Measurements from ENCODE around the gene ARHGEF17. TPM values are rescaled to one million over a fixed set of nuclear protein-coding genes. Genes with fewer than 3 reads are reported as not detected.

ARHGEF17 gene
- total RNA-seq, 1 experiment from 2014 or later, result 24.0 TPM

DNA sequence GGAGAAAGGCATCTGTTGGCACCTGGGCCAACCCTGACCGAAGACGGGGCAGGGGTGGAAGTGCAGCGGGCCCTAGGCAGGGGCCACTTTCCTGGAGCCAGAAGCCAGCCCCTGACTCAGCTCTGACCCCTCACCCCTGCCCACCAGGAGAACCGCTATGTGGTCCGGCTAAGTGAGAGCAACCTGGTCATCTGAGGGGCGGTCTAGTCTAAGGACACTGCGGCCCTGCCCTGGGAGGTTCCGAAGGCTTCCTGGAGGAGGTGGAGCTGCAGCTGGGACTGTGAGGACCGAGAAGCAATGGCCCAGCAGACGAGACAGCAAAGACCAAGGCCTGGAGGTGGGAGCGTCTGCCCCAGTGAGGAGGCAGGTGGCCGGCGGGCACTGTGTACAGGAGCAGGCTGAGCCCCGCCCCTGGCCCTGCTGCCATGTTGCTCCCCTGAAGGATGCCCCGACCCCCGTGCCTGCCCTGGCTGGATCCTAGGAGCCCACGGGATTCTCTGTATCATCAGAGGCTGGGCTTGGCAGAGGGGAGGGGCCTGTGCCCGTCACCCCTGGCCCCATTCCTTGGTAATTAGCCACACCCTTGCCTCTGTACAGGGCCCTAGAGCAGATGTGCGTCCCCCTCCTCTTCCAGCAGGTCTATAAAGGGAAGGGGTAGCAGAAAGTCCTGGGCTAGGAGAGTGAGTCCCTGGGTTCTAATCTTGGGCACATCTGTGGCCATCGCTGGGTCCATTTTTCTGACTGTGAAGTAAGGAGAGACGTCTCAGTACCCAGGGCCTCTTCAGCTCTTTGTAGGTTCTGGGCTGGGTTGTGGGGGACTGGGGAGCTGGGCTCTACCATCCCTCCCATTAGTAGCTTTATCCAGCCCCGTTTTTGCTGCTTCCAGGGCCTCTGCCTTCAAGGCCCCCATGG, 87.5 kb downstream of the ARHGEF17 start:
- H3K9me3 ChIP-seq (ENCODE audit: low read depth, low read length, poor library complexity, severe bottlenecking), result no peaks in the 10 kb centered on the region
- ChIA-PET POLR2A (ENCODE audit: low non-redundant PET) (no interaction called here), CTCF (interaction anchor here (1.3 kb wide), 1 partner anchor 44 kb away, joined by 3 read pairs; no protein-coding TSS in a partner anchor)
- TF ChIP-seq, protein P1, sequence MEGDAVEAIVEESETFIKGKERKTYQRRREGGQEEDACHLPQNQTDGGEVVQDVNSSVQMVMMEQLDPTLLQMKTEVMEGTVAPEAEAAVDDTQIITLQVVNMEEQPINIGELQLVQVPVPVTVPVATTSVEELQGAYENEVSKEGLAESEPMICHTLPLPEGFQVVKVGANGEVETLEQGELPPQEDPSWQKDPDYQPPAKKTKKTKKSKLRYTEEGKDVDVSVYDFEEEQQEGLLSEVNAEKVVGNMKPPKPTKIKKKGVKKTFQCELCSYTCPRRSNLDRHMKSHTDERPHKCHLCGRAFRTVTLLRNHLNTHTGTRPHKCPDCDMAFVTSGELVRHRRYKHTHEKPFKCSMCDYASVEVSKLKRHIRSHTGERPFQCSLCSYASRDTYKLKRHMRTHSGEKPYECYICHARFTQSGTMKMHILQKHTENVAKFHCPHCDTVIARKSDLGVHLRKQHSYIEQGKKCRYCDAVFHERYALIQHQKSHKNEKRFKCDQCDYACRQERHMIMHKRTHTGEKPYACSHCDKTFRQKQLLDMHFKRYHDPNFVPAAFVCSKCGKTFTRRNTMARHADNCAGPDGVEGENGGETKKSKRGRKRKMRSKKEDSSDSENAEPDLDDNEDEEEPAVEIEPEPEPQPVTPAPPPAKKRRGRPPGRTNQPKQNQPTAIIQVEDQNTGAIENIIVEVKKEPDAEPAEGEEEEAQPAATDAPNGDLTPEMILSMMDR (conservative IDR thresholded peaks at IDR 0.05; ENCODE audit: low read depth, low read length), result no peak
- no peak for TF ChIP-seq EZH2 (IDR thresholded peaks at IDR 0.05; ENCODE audit: borderline replicate concordance, low read depth, low read length, poor library complexity, severe bottlenecking)
- BruUV-seq (replicated peaks), result no TSS peak
- peaks cover 4% of the 10 kb centered on the region for H3K36me3 ChIP-seq (ENCODE audit: insufficient read depth, low read length, poor library complexity, severe bottlenecking)
- no peak overlapping the region for H3K27ac ChIP-seq (ENCODE audit: low read depth, low read length, poor library complexity, severe bottlenecking)
- H3K4me3 ChIP-seq (ENCODE audit: low read depth, low read length, poor library complexity, severe bottlenecking), result no peak overlapping the region
- H3K27me3 ChIP-seq (replicated peaks; ENCODE audit: insufficient read depth, low read depth, low read length, poor library complexity), result no peaks in the 10 kb centered on the region
- intact Hi-C loops (cut with micrococcal nuclease; ENCODE audit: unreplicated experiment), result no loop called here
- no peak for DNase-seq (ENCODE audit: low spot score)
- H3K4me1 ChIP-seq (ENCODE audit: insufficient read depth, low read length, poor library complexity, severe bottlenecking), result no peaks in the 10 kb centered on the region

DNA sequence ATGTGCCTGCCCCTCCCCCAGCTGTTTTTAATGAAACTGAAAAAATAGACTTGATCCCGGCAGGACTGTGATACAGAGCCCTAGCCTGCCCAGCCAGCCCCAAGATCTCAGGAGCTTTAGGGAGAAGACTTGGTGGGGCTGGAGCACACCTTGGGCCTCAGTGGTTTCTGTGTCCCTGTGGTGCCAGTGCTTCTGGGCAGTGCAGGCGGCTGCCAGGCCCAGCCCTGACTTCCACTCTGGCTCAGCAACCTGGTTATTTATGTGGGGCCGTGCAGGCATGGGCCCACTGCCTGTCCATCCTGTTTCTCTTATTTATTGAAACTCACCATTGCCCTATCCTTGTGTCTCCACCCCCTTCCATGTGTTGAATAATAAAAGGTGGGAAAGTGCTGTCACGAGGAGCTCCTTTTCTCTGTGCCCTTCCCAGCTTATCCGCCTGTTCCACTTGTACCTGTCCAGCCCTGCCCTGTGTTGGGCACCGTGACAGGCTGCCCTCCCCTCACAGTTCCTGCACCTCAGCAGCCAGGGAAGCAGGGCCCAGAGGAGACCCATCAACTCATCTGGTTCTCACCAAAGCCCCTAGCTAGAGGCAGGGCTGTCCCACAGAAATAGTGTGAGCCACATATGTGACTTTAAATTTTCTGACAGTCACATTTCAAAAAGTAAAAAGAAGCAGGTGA, 88.3 kb downstream of the ARHGEF17 start:
- Histone ChIP-seq H3K36me3 (ENCODE audit: insufficient read depth, low read length, poor library complexity, severe bottlenecking) (peaks cover 4% of the 10 kb centered on the region), H3K27ac (ENCODE audit: low read depth, low read length, poor library complexity, severe bottlenecking) (no peak overlapping the region), H3K4me3 (ENCODE audit: low read depth, low read length, poor library complexity, severe bottlenecking) (no peak overlapping the region), H3K4me1 (ENCODE audit: insufficient read depth, low read length, poor library complexity, severe bottlenecking) (no peaks in the 10 kb centered on the region), H3K27me3 (replicated peaks; ENCODE audit: insufficient read depth, low read depth, low read length, poor library complexity) (no peaks in the 10 kb centered on the region), H3K9me3 (ENCODE audit: low read depth, low read length, poor library complexity, severe bottlenecking) (no peaks in the 10 kb centered on the region)
- TF ChIP-seq, protein P1 (conservative IDR thresholded peaks at IDR 0.05; ENCODE audit: low read depth, low read length), result no peak
- no peak for TF ChIP-seq EZH2 (IDR thresholded peaks at IDR 0.05; ENCODE audit: borderline replicate concordance, low read depth, low read length, poor library complexity, severe bottlenecking)
- CTCF ChIA-PET, result interaction anchor here (1.3 kb wide), 1 partner anchor 45 kb away, joined by 3 read pairs; no protein-coding TSS in a partner anchor
- BruUV-seq (replicated peaks), result no TSS peak
- POLR2A ChIA-PET (ENCODE audit: low non-redundant PET), result no interaction called here
- no peak for DNase-seq (ENCODE audit: low spot score)
- intact Hi-C loops (cut with micrococcal nuclease; ENCODE audit: unreplicated experiment), result no loop called here

DNA sequence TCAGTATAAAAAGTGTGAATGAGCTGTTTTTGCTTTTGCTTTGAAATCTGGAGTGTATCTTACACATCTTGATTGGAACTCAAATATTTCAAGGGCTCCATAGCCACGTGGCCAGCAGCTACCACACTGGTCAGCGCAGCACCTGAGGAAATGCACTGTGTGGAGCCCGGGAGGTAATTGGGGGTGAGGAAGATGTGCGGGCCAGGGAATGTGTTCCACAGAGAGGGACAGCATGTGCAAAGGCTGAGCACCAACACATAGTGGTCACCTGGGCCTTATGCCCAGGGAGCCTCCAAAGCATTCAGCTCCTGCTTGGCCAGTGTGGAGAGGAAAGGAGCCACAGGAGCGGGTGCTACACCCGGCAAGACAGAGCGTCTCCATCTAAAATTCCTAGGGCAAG, 88.9 kb downstream of the ARHGEF17 start:
- TF ChIP-seq, protein P1 (conservative IDR thresholded peaks at IDR 0.05; ENCODE audit: low read depth, low read length), result no peak
- TF ChIP-seq EZH2 (IDR thresholded peaks at IDR 0.05; ENCODE audit: borderline replicate concordance, low read depth, low read length, poor library complexity, severe bottlenecking), result no peak
- no TSS peak for BruUV-seq (replicated peaks)
- peaks cover 4% of the 10 kb centered on the region for H3K36me3 ChIP-seq (ENCODE audit: insufficient read depth, low read length, poor library complexity, severe bottlenecking)
- intact Hi-C loops (cut with micrococcal nuclease; ENCODE audit: unreplicated experiment), result no loop called here
- H3K4me3 ChIP-seq (ENCODE audit: low read depth, low read length, poor library complexity, severe bottlenecking), result no peak overlapping the region
- no peaks in the 10 kb centered on the region for H3K4me1 ChIP-seq (ENCODE audit: insufficient read depth, low read length, poor library complexity, severe bottlenecking)
- POLR2A ChIA-PET (ENCODE audit: low non-redundant PET), result no interaction called here
- no peaks in the 10 kb centered on the region for H3K27me3 ChIP-seq (replicated peaks; ENCODE audit: insufficient read depth, low read depth, low read length, poor library complexity)
- H3K27ac ChIP-seq (ENCODE audit: low read depth, low read length, poor library complexity, severe bottlenecking), result no peak overlapping the region
- CTCF ChIA-PET, result no interaction called here
- H3K9me3 ChIP-seq (ENCODE audit: low read depth, low read length, poor library complexity, severe bottlenecking), result no peaks in the 10 kb centered on the region
- no peak for DNase-seq (ENCODE audit: low spot score)

Measured in A673 (cell line).